ENCODE data around the gene CPO. TPM values are rescaled to one million over a fixed set of nuclear protein-coding genes. Genes with fewer than 3 reads are reported as not detected.

CPO gene
- under 1 TPM; 0.06 to 0.15 TPM for polyA plus RNA-seq

DNA sequence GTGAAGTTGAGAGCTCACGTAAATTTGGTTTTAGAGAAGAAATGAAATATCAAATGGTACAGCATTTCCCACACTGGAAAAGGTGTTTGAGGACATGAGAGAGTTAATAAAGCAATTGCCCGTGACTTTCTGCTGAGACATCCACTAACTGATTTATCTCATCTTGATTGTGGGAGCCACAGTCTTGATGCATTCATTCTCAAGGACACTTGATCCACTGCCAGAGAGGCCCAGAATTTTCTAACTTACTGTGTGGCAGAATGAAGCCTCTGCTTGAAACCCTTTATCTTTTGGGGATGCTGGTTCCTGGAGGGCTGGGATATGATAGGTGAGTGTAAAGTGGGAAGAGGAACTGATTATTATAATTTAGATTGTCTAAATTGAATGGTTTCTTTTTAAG is at the start of gene CPO:
Gene CPO (plus strand): TSS at position 179 of the 400 bp plus-strand sequence. CDS start 82 bp downstream, at position 261.
- WGBS, 2 donors: 68 to 87% methylated on average over 2 of the region's 2 CpGs
- H3K27ac ChIP-seq (ENCODE audit: low read depth in 2 of 2, low read length in 1 of 2): no peak within 1 kb of the TSS
- H3K4me1 ChIP-seq (ENCODE audit: control insufficient read depth in 2 of 2, insufficient read depth in 2 of 2, low read length in 1 of 2): no peaks in the 10 kb centered on the region
- no peak within 1 kb of the TSS for H3K4me3 ChIP-seq (ENCODE audit: low read depth in 1 of 2, low read length in 2 of 2)
- no peaks in the 10 kb centered on the region for H3K27me3 ChIP-seq (ENCODE audit: control insufficient read depth in 1 of 2, insufficient read depth in 2 of 2, low read length in 2 of 2)
- no peaks in the 10 kb centered on the region for H3K9me3 ChIP-seq (ENCODE audit: control insufficient read depth in 2 of 2, insufficient read depth in 1 of 2, low read depth in 1 of 2, low read length in 1 of 2)
- no peaks in the 10 kb centered on the region for H3K36me3 ChIP-seq (ENCODE audit: control insufficient read depth in 2 of 2, insufficient read depth in 2 of 2, low read length in 1 of 2)

- Histone ChIP-seq H3K4me1 (ENCODE audit: control insufficient read depth in 2 of 2, insufficient read depth in 2 of 2, low read length in 1 of 2) (no peaks in the 10 kb centered on the region), H3K27me3 (ENCODE audit: control insufficient read depth in 1 of 2, insufficient read depth in 2 of 2, low read length in 2 of 2) (no peaks in the 10 kb centered on the region), H3K27ac (ENCODE audit: low read depth in 2 of 2, low read length in 1 of 2) (no peak overlapping the region), H3K4me3 (ENCODE audit: low read depth in 1 of 2, low read length in 2 of 2) (no peak overlapping the region), H3K36me3 (ENCODE audit: control insufficient read depth in 2 of 2, insufficient read depth in 2 of 2, low read length in 1 of 2) (no peaks in the 10 kb centered on the region), H3K9me3 (ENCODE audit: control insufficient read depth in 2 of 2, insufficient read depth in 1 of 2, low read depth in 1 of 2, low read length in 1 of 2) (no peaks in the 10 kb centered on the region)
- 64 to 66% methylated on average over 2 of the region's 2 CpGs for WGBS, 2 donors
These were observed 49.1 kb upstream of the CPO start for GRCh38 chr2:206890179-206890578.

GRCh38 chr2:206890926-206891325 is 48.4 kb upstream of the CPO start:
- Histone ChIP-seq H3K36me3 (ENCODE audit: control insufficient read depth in 2 of 2, insufficient read depth in 2 of 2, low read length in 1 of 2) (no peaks in the 10 kb centered on the region), H3K27ac (ENCODE audit: low read depth in 2 of 2, low read length in 1 of 2) (no peak overlapping the region), H3K4me1 (ENCODE audit: control insufficient read depth in 2 of 2, insufficient read depth in 2 of 2, low read length in 1 of 2) (no peaks in the 10 kb centered on the region), H3K9me3 (ENCODE audit: control insufficient read depth in 2 of 2, insufficient read depth in 1 of 2, low read depth in 1 of 2, low read length in 1 of 2) (no peaks in the 10 kb centered on the region), H3K27me3 (ENCODE audit: control insufficient read depth in 1 of 2, insufficient read depth in 2 of 2, low read length in 2 of 2) (no peaks in the 10 kb centered on the region), H3K4me3 (ENCODE audit: low read depth in 1 of 2, low read length in 2 of 2) (no peak overlapping the region)
- 52 to 56% methylated on average over 1 of the region's 1 CpG for WGBS, 2 donors

- Histone ChIP-seq H3K36me3 (ENCODE audit: control insufficient read depth in 2 of 2, insufficient read depth in 2 of 2, low read length in 1 of 2) (no peaks in the 10 kb centered on the region), H3K9me3 (ENCODE audit: control insufficient read depth in 2 of 2, insufficient read depth in 1 of 2, low read depth in 1 of 2, low read length in 1 of 2) (no peaks in the 10 kb centered on the region), H3K27ac (ENCODE audit: low read depth in 2 of 2, low read length in 1 of 2) (no peak overlapping the region), H3K4me3 (ENCODE audit: low read depth in 1 of 2, low read length in 2 of 2) (no peak overlapping the region), H3K27me3 (ENCODE audit: control insufficient read depth in 1 of 2, insufficient read depth in 2 of 2, low read length in 2 of 2) (no peaks in the 10 kb centered on the region), H3K4me1 (ENCODE audit: control insufficient read depth in 2 of 2, insufficient read depth in 2 of 2, low read length in 1 of 2) (no peaks in the 10 kb centered on the region)
- 17 to 19% methylated on average over 1 of the region's 1 CpG for WGBS, 2 donors
These were observed 24.2 kb upstream of the CPO start for GRCh38 chr2:206915121-206915520.

- WGBS, 2 donors: 42 to 51% methylated on average over 2 of the region's 2 CpGs
- Histone ChIP-seq H3K9me3 (ENCODE audit: control insufficient read depth in 2 of 2, insufficient read depth in 1 of 2, low read depth in 1 of 2, low read length in 1 of 2) (no peaks in the 10 kb centered on the region), H3K36me3 (ENCODE audit: control insufficient read depth in 2 of 2, insufficient read depth in 2 of 2, low read length in 1 of 2) (no peaks in the 10 kb centered on the region)
These were observed 21.1 kb upstream of the CPO start for GRCh38 chr2:206918263-206918662.

DNA sequence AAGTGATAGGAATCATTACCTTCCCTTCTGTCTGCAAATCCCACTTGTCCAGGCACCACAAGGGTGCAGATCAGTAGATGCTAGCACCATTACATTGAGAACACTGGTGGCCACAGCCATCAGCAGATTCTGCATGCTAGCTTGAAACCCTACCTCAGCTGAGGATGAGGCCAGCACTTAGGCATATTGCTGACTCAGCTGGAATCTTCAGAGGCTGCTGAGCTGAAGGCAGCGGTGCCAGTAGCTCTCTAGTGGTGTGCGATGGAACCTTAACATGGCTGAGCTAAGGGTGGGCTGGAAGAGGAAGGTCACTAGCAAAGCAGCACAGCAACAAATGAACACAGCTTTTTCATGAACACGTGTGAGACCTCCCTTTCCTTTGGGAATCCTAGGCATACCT is 19.0 kb upstream of the CPO start:
- WGBS, 2 donors: 85 to 86% methylated on average over 3 of the region's 3 CpGs
- Histone ChIP-seq H3K9me3 (ENCODE audit: control insufficient read depth in 2 of 2, insufficient read depth in 1 of 2, low read depth in 1 of 2, low read length in 1 of 2) (no peaks in the 10 kb centered on the region), H3K4me3 (ENCODE audit: low read depth in 1 of 2, low read length in 2 of 2) (no peak overlapping the region), H3K36me3 (ENCODE audit: control insufficient read depth in 2 of 2, insufficient read depth in 2 of 2, low read length in 1 of 2) (no peaks in the 10 kb centered on the region), H3K27ac (ENCODE audit: low read depth in 2 of 2, low read length in 1 of 2) (no peak overlapping the region), H3K27me3 (ENCODE audit: control insufficient read depth in 1 of 2, insufficient read depth in 2 of 2, low read length in 2 of 2) (no peaks in the 10 kb centered on the region), H3K4me1 (ENCODE audit: control insufficient read depth in 2 of 2, insufficient read depth in 2 of 2, low read length in 1 of 2) (no peaks in the 10 kb centered on the region)

More at GRCh38 chr2:206918263-206918662, 21.1 kb upstream of the CPO start:
- no peaks in the 10 kb centered on the region for H3K4me1 ChIP-seq (ENCODE audit: control insufficient read depth in 2 of 2, insufficient read depth in 2 of 2, low read length in 1 of 2)
- H3K27ac ChIP-seq (ENCODE audit: low read depth in 2 of 2, low read length in 1 of 2): no peak overlapping the region
- no peaks in the 10 kb centered on the region for H3K27me3 ChIP-seq (ENCODE audit: control insufficient read depth in 1 of 2, insufficient read depth in 2 of 2, low read length in 2 of 2)
- no peak overlapping the region for H3K4me3 ChIP-seq (ENCODE audit: low read depth in 1 of 2, low read length in 2 of 2)

DNA sequence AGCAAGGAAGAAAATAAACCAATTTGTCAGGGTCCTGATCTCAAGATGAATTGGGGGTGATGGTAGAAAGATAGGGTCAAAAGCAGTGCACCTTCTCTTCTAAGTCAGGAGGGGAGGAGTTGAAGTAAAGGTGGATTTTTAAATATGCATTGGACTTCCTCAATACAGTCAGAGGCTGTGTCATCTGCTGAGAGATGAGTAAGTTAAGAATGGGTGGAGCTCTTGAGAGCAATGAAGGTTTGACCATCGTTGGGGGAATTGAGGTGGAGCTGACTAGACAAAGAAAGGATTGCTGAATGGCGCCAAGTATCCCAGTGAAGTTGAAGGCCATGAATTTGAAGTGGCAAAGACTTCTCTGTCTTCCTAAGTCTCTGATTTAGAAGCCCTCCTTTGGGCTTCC is 18.4 kb upstream of the CPO start:
- no peaks in the 10 kb centered on the region for H3K4me1 ChIP-seq (ENCODE audit: control insufficient read depth in 2 of 2, insufficient read depth in 2 of 2, low read length in 1 of 2)
- H3K27ac ChIP-seq (ENCODE audit: low read depth in 2 of 2, low read length in 1 of 2): no peak overlapping the region
- H3K9me3 ChIP-seq (ENCODE audit: control insufficient read depth in 2 of 2, insufficient read depth in 1 of 2, low read depth in 1 of 2, low read length in 1 of 2): no peaks in the 10 kb centered on the region
- no peaks in the 10 kb centered on the region for H3K36me3 ChIP-seq (ENCODE audit: control insufficient read depth in 2 of 2, insufficient read depth in 2 of 2, low read length in 1 of 2)
- no peaks in the 10 kb centered on the region for H3K27me3 ChIP-seq (ENCODE audit: control insufficient read depth in 1 of 2, insufficient read depth in 2 of 2, low read length in 2 of 2)
- WGBS, 2 donors: 68 to 73% methylated on average over 2 of the region's 2 CpGs
- no peak overlapping the region for H3K4me3 ChIP-seq (ENCODE audit: low read depth in 1 of 2, low read length in 2 of 2)

- no peaks in the 10 kb centered on the region for H3K36me3 ChIP-seq (ENCODE audit: control insufficient read depth in 2 of 2, insufficient read depth in 2 of 2, low read length in 1 of 2)
- 86 to 89% methylated on average over 5 of the region's 5 CpGs for WGBS, 2 donors
- H3K4me1 ChIP-seq (ENCODE audit: control insufficient read depth in 2 of 2, insufficient read depth in 2 of 2, low read length in 1 of 2): no peaks in the 10 kb centered on the region
- H3K9me3 ChIP-seq (ENCODE audit: control insufficient read depth in 2 of 2, insufficient read depth in 1 of 2, low read depth in 1 of 2, low read length in 1 of 2): no peaks in the 10 kb centered on the region
- H3K27me3 ChIP-seq (ENCODE audit: control insufficient read depth in 1 of 2, insufficient read depth in 2 of 2, low read length in 2 of 2): no peaks in the 10 kb centered on the region
- H3K4me3 ChIP-seq (ENCODE audit: low read depth in 1 of 2, low read length in 2 of 2): no peak overlapping the region
- H3K27ac ChIP-seq (ENCODE audit: low read depth in 2 of 2, low read length in 1 of 2): no peak overlapping the region
These were observed 17.8 kb upstream of the CPO start for GRCh38 chr2:206921529-206921928.

DNA sequence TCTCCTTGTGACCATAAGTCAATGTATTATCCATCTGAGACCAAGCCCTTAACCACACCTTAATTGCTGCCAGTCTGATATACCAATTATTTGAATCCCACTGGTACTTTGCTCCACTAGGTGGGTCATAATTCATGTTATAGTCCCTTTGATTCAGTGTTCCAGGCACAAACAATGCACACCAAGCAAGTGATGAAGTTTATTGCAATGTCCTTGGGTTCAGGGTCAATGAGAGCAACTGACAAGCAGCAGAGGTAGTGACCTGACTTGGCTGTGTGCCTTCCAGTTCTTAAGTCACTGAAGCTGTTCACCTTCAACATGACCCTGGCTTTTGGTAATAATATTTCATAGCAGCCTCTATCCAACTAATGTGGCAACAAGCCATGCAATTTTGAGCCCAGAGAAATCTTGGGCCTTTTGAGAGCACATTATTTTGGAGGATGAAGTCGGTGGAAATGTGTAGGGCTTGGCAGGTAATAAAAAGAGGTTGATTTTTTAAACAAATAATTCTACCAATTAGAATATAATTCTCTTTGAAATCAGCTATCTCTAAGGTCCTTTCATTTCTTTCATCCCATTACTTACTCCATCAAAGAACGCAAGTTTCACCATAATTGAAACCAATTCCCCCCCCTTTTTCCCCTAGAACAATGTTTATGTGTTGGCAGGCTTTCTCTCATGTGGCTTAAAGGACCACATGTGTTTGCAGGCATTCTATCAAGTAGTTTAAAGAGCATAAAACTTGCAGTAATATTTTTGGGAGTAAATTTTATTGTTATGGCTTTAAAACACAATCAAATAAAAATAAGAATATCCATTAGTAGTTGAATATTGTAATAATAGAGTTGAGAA is 3.1 kb upstream of the CPO start:
- 42 to 58% methylated on average over 2 of the region's 2 CpGs for WGBS, 2 donors

DNA sequence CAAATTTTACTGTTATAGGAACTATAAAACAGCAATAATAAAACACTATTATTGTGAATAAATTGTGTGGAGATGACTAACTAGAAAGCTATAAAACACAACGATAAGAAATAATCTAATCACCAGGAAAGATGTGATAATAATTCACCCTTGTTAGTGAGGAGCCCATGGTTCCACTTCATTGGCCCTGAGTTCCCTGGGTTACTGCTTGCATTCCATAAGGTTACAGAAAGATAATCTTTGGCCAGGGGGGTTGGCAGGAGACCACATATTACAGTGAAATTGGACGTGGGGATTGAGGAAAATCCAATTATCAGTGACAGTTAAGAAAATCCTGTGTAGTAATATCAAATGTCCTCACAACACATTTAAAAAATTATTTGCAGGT is 2.5 kb upstream of the CPO start:
- 33 to 37% methylated on average over 2 of the region's 2 CpGs for WGBS, 2 donors
- H3K27ac ChIP-seq (ENCODE audit: low read depth in 2 of 2, low read length in 1 of 2): no peak overlapping the region

More for the DNA sequence above, 3.1 kb upstream of the CPO start:
- Histone ChIP-seq H3K9me3 (ENCODE audit: control insufficient read depth in 2 of 2, insufficient read depth in 1 of 2, low read depth in 1 of 2, low read length in 1 of 2) (no peaks in the 10 kb centered on the region), H3K36me3 (ENCODE audit: control insufficient read depth in 2 of 2, insufficient read depth in 2 of 2, low read length in 1 of 2) (no peaks in the 10 kb centered on the region), H3K27me3 (ENCODE audit: control insufficient read depth in 1 of 2, insufficient read depth in 2 of 2, low read length in 2 of 2) (no peaks in the 10 kb centered on the region), H3K27ac (ENCODE audit: low read depth in 2 of 2, low read length in 1 of 2) (no peak overlapping the region), H3K4me3 (ENCODE audit: low read depth in 1 of 2, low read length in 2 of 2) (no peak overlapping the region), H3K4me1 (ENCODE audit: control insufficient read depth in 2 of 2, insufficient read depth in 2 of 2, low read length in 1 of 2) (no peaks in the 10 kb centered on the region)

More for the DNA sequence above, 2.5 kb upstream of the CPO start:
- Histone ChIP-seq H3K36me3 (ENCODE audit: control insufficient read depth in 2 of 2, insufficient read depth in 2 of 2, low read length in 1 of 2) (no peaks in the 10 kb centered on the region), H3K9me3 (ENCODE audit: control insufficient read depth in 2 of 2, insufficient read depth in 1 of 2, low read depth in 1 of 2, low read length in 1 of 2) (no peaks in the 10 kb centered on the region), H3K4me1 (ENCODE audit: control insufficient read depth in 2 of 2, insufficient read depth in 2 of 2, low read length in 1 of 2) (no peaks in the 10 kb centered on the region), H3K4me3 (ENCODE audit: low read depth in 1 of 2, low read length in 2 of 2) (no peak overlapping the region), H3K27me3 (ENCODE audit: control insufficient read depth in 1 of 2, insufficient read depth in 2 of 2, low read length in 2 of 2) (no peaks in the 10 kb centered on the region)

Measured in esophagus (tissue), 2 donors.